NK-92 (cell line): ENCODE measurements around the gene CCDC194.

ENCODE experiments used
- DNase-seq: peaks from one replicate; lab custom pipeline; 2025; ENCODE audit not compliant: unreplicated experiment; lab: John Stamatoyannopoulos, UW

The CCDC194 gene

GRCh38 chr19:17406046-17406886 is 12.3 kb upstream of the CCDC194 start:
- no peak for DNase-seq

- no peak for DNase-seq
These were observed 11.5 kb upstream of the CCDC194 start, which contains the start of gene BST2 for GRCh38 chr19:17405250-17406045. Gene BST2 (minus strand): TSS chr19:17405630. CDS start chr19:17405575, 55 bp downstream.

DNA sequence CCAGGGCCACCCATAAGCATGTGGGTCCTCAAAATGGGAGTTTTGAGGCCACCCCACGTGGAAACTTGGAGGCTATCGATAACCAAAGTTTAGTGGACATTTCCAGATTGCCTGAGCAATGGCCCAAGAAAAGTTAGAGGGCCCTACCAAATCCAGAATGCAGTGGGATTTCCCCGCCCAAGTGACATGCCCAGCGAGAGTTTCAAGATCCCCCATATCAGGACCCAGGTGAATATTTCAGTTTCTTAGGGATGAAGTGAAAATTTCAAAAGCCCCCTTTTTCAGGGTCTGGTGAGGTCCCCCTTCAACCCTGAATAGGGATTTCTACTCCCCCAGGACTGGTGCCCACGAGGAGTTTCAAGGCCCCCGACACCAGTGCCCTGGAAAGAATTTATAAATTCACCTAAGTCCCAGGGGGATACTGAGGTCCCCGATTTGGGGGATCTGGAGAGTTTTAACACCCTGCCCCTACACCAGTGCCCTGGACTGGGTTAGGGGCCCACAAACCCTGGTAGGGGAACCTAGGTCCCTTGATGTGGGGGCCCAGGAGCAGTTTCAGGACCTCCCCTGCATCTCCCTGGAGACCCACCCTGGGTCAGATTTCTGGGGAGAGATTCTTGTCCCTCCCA is 10.7 kb upstream of the CCDC194 start:
- DNase-seq: no peak

GRCh38 chr19:17404015-17404414 is 10.0 kb upstream of the CCDC194 start:
- DNase-seq: no peak

DNA sequence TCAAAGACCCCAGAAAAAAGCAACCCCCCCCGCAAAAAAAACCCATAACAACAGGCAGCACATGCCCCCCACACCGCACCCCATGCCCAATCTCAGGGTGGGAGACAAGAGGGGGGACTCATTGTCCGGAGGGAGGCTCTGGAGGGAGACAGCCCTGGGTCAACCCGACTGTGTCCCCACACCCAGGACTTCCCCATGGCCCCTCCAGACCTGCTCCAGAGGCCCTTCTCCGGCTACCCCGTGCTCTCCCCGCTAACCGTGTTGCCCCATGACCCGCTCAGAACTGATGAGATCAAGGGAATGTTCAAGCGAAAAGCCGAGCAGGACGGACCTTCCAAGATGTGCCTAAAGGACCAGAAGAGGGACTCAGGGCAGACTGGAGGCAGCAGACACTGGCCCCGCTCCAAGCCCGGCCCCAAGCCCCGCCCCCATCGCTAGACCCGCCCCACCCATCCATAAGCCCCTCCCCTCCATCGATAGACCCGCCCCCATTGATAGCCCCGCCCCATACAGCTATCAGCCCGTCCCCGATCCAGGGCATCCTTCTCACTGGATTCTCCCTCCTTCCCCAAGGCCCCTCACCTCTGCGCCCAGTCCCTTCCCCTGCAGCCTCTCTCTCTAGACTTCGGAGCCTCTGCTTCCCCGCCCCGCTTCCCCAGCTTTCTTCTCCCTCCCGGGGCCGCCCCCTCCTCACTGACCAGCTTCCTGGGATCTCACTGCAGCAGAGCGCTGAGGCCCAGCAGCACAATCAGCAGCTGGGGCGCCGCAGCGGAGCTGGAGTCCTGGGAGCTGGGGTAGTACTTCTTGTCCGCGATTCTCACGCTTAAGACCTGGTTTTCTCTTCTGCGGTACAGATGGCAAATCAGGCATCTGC is 9.2 kb upstream of the CCDC194 start:
- no peak for DNase-seq

GRCh38 chr19:17401628-17402027 is 7.6 kb upstream of the CCDC194 start:
- no peak for DNase-seq

GRCh38 chr19:17398902-17399527 is 5.0 kb upstream of the CCDC194 start:
- no peak for DNase-seq

DNA sequence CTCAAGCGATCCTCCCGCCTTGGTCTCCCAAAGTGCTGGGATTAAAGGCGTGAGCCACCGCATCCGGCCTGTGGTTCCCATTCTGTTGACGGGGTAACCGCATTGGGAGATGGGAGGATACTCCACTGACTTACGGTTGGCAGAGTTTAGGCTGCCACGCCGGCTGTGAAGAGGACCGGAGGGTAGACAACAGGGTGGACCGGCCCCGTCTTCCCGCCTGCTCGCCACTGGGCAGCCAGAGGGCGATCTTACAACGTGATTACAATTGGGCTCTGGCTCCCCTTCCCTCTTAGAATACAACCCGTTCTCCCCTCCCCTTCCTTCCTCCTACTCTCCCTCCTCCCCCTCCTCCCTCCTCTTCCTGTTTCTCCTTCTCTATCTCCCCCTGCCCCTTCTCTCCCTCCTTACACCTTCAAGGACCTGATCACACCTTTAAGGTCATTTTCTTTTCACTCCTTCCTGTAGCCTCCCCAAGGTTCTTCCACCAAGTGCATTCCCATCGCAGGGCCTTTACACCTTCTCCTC is 957 bp upstream of the CCDC194 start:
- DNase-seq: no peak

- DNase-seq: no peak
These were observed 994 bp downstream of the CCDC194 start for GRCh38 chr19:17393002-17393401.

DNA sequence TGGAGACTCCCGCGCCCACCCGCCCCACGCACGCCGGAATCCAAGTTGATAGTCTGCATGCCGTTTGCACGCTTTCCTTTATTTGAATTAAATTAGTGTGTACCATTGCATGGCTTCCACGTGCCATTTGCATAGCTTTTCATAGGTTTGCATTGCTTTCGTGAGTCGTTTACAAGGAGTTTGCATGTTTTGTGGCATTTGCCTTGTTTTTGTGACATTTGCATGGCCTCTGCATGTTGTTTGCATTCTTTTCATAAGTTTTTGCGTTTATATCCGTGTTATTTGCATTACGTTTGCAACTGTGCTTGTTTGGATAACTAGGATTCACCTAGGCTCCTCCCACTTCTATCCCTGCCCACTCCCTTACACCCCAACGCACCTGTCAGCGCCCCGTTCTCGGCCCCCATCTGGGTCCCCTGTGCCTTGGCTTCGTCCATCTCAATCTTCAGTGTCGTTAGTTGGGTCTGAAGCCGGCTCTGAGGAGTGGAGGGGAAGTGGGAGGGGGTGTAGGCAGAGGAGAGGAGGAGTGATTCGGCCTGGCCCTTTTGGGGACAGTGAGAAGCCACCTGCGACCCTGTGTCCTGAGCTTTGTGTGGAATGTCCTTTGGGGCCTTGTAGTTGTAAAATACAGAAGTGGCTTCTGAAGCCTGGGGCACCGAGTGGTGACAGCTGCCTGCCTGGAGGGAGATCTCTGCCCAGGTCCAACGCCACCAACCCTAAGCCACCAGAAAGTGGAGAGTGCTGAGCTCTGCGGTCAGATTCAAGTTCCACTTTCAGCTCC is 2.4 kb downstream of the CCDC194 start:
- DNase-seq: no peak

- no peak for DNase-seq
These were observed 3.2 kb downstream of the CCDC194 start for GRCh38 chr19:17390665-17391370.

- no peak for DNase-seq
These were observed 3.9 kb downstream of the CCDC194 start for GRCh38 chr19:17389957-17390664.

DNA sequence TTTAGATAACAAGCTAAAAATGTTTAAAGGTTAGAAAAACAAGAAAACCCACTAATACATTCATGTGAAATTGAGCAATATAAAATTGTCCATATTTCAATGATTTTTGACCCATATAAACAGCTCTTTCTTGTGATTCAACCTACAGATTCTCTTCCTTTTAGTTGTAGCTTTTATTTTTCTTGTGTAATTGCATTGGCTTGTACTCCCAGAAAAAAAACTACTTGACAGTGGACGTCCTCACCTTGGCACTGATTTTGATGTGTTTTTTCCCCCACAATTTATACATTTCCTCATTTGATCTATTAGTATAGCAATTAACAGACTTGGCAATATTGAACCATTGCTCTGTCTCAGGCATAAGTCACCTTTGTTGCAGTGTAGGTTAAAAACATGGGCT is 4.7 kb downstream of the CCDC194 start:
- DNase-seq: no peak

GRCh38 chr19:17385878-17386611 is 8.0 kb downstream of the CCDC194 start:
- DNase-seq: no peak

GRCh38 chr19:17380426-17381138 is 13.4 kb downstream of the CCDC194 start:
- DNase-seq: no peak

- no peak for DNase-seq
These were observed 14.8 kb downstream of the CCDC194 start for GRCh38 chr19:17379221-17379631.

GRCh38 chr19:17378271-17378670 is 15.7 kb downstream of the CCDC194 start:
- DNase-seq: no peak
